Hematopoietic multipotent progenitor cell (in vitro differentiated cells): ENCODE results near the gene SPECC1L. TPM values are rescaled to one million over a fixed set of nuclear protein-coding genes. Genes with fewer than 3 reads are reported as not detected.

Experiments
- DNase-seq, 3 donors: peaks; one replicate each; pipeline ENCODE4 v3.0.0-alpha.2; 2011 to 2015; ENCODE audit warnings: low read depth in 2 of 3, low spot score in 2 of 3
- total RNA-seq: library from RNA; depleted of rRNA; stranded (reverse); fragments of >200 nt; gene quantifications from one replicate; pipeline ENCODE4 v1.2.3, GENCODE V29; 2012

Gene SPECC1L
- total RNA-seq, 1 donor, result 24.8 TPM

DNA sequence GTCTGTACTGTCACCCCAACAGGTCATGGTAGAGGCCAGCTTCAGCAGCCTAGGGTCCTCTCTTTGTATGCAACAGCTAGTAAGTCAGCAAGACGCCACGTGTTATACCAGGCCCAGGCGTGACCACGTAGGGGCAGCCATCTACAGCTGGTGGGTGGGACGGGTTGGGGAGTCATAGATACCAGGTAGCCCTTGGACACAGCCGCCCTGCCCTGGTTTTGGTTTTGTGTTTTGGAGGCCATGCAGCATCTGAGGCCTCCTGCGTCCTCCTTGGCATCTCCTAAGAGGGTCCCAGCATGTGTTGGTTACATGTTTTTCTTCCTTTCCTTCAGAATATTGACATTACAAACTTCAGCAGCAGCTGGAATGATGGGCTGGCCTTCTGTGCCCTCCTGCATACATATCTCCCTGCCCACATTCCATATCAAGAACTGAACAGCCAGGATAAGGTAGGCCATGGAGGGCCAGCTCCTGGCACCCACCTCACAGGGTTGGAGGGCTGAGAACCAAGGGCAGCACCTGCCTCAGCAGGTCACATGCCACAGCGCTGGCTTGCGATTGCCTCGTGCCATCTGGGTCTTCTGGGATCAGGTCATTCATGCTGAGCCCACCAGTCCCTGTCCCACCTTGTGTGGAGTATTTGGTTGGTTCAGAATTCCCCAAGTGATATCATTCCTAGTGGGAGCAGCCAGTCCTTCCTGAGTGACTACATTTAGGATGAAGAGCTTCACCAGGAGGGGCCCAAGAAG is 140.8 kb downstream of the SPECC1L start:
- no peak for DNase-seq

DNA sequence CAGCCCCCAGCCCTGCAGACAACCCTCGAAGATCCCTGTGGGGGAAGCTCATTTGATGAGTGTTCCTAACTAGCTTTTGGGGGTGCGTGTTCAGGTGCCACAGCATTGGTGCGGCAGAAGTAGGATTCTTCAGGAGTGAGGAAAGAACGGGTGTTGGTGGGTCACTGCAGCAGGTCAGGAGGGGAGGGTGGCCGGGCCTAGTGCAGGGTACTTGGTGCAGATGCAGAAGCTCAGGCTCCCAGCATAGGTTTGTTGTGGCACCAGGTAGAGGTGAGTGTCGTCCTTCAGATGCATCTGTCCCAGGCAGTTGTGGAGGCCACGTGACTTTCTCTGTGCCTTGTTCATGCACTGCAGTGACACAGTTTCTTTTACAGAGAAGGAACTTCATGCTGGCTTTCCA is 141.6 kb downstream of the SPECC1L start:
- no peak for DNase-seq

DNA sequence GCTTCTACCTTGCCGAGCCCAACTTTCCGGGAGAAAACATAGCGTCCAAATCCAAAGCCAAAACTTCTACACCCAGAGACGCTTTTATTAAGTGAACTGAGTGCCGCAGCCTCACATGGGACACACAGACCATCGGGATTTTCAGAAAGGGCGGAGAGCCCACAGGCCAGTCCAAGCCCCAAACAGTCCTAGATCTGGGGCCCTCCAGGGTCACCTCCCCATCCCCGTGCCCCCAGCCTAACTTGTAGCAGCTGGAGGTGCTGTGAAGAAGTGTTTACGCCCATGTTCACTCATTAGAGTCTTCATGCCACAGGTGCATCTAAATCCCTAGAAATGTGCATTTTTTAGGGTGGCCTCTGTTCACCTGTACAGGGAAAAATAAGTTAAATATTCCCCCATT is 142.6 kb downstream of the SPECC1L start:
- no peak for DNase-seq

DNA sequence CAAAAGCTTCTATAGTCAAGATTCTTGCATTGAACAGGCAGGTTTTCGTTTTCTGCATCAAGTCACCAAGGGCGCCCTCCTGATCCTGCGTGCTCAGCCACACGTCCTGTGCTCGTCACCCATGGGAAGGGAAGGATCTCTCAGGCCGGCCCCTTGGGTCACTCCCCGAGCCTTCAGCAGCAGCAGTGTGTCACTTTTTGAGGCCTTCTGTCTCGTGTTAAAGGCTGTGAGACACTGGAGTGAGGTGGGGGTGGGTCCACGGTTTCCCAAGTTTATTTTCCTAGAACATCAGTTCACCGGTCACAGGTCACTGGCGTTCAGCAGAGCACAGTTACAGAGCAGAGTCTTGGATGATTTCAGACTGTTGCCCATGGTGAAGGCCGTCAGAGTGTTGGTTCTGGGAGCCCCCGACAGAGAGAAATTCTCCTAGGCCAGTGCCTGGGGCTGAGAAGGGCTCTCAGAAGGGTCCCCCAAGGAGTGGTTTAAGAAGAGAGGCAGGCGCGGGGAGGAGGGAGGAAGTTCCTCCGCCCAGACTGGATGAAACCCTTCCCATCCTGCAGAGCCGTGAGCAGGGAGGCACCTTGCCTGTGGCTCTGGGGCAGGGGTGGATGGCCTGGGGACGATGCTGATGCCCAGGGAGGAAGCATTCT is 143.2 kb downstream of the SPECC1L start:
- no peak for DNase-seq

- DNase-seq, result no peak
These were observed 143.9 kb downstream of the SPECC1L start for GRCh38 chr22:24414523-24414922.

DNA sequence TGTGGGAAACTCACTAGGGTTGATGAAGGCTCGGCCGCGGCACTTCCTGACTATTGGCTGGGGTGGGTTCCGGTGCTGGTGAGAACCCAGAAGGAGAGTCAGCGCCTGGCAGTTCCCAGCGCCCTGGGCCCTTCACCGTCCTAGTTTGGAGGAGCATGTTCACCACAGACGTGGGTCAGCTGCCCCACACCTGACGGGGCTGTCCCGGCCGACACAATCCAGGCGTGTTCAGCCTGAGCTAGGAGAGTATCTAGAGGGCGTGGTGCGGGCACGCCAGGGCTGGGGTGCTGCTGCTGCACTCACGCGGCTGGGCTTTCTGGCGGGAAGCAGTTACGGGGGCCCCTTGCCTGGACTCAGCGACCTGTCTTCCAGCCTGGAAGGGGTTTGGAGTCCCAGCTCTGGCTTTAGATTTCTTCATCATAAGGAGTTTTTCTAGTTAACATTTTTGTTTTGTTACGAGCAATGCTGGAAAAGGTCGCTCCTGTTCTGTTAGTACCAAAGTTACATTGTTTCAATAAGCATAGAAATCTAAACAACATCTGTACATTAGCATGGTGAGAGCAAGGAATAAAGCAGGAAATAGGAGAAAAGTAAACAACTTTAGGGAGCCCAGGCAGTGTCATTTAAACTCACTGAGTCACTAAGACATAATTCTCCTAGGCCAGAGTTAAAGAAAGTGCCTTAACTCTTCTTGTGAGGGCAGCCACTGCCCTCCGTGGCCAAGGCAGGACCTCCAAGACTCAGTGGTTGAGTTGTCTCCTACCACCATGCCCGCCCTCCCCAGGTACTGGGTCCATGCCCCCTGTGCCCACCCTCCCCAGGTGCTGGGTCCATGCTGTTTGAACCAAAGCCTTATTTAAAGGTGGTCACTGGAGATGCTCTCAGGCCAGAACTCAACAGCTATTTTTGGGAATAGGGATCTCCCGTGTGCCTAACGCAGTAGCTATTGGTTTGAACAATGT is 144.6 kb downstream of the SPECC1L start:
- no peak for DNase-seq

GRCh38 chr22:24416095-24416494 is 145.5 kb downstream of the SPECC1L start:
- DNase-seq, result no peak

- no peak for DNase-seq
These were observed 146.0 kb downstream of the SPECC1L start for GRCh38 chr22:24416611-24417010.

GRCh38 chr22:24417200-24417599 is 146.6 kb downstream of the SPECC1L start:
- DNase-seq, result no peak

- no peak for DNase-seq
These were observed 147.4 kb downstream of the SPECC1L start for GRCh38 chr22:24417901-24418641.

- DNase-seq, result no peak
These were observed 148.3 kb downstream of the SPECC1L start for GRCh38 chr22:24418786-24419474.

DNA sequence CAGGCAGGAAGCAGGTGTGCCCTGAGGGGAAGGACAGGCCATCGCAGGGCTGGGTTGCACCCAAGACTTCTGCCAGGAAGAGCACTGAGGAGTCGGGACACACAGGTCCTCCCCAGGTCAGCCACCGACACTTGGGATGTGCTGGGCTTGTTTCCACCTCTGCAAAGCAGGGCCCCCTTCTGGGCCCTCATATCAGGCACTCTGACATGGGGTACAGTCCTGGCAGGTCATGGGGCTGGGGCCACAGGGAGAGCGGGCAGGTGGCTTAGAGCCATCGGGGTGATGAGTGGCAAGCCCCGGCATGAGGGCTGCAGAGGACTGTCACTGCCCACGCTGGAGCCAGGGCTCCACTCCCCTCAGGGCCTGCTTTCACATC is 148.8 kb downstream of the SPECC1L start:
- DNase-seq, result no peak

- DNase-seq, result no peak
These were observed 149.7 kb downstream of the SPECC1L start for GRCh38 chr22:24420072-24420976.

- no peak for DNase-seq
These were observed 150.3 kb downstream of the SPECC1L start for GRCh38 chr22:24420977-24421343.

GRCh38 chr22:24421428-24421931 is 150.8 kb downstream of the SPECC1L start:
- peak in 2 of 3 donors; percentile 42 to 45 for DNase-seq

- no peak for DNase-seq
These were observed 151.6 kb downstream of the SPECC1L start for GRCh38 chr22:24422102-24422665.

DNA sequence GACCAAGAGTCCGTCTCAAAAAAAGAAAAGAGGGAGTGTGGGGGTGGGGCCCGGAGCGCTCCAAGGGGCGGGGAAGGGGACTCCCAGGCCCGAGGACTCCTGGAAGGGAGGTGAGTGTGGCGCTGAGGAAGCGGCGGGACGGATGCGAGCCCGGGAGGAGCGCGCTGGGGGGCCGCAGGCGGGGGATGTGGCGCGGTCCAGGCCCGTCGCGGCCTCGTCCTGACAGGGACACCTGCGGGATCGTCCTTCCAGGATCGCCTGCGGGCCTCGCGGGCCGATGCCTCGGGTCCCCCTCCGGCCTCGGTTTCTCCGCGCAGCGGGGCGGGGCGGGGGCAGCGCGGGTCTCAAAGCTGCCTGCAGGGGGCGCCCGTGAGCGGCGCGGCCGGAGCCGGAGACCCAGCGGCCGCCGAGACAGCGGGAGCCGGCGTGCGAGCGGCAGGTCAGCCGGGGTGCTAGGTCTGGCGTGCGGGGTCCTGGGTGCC is 152.9 kb downstream of the SPECC1L start:
- peak in 2 of 3 donors; percentile 39 to 60 for DNase-seq
